ENCODE data around the gene MET. TPM values are rescaled to one million over a fixed set of nuclear protein-coding genes. Genes with fewer than 3 reads are reported as not detected.

MET gene
- total RNA-seq, 1 donor from 2014 or later, result 22.8 TPM

DNA sequence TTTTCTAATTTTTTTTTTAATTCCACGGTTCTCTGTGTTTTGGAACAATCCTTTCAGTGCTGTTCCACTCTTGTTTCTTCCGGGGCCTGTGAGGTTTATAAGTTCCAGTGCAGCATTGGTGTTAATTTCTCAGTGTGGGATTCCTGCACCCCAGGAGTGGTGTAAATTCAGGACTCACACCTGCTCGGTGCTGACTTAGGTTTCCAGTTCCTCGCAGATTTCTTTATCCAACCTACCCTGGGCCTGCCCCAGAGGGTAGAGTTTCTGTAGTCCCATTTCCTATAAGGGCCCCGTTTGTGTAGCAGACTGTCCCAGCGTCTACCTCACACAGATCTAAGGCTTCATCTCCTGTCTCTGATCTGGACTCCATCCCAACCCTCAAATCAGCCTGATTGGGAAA is 27.4 kb upstream of the MET start:
- no peak overlapping the region for H3K27ac Mint-ChIP-seq
- TF ChIP-seq, protein P1, sequence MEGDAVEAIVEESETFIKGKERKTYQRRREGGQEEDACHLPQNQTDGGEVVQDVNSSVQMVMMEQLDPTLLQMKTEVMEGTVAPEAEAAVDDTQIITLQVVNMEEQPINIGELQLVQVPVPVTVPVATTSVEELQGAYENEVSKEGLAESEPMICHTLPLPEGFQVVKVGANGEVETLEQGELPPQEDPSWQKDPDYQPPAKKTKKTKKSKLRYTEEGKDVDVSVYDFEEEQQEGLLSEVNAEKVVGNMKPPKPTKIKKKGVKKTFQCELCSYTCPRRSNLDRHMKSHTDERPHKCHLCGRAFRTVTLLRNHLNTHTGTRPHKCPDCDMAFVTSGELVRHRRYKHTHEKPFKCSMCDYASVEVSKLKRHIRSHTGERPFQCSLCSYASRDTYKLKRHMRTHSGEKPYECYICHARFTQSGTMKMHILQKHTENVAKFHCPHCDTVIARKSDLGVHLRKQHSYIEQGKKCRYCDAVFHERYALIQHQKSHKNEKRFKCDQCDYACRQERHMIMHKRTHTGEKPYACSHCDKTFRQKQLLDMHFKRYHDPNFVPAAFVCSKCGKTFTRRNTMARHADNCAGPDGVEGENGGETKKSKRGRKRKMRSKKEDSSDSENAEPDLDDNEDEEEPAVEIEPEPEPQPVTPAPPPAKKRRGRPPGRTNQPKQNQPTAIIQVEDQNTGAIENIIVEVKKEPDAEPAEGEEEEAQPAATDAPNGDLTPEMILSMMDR (IDR thresholded peaks at IDR 0.05; ENCODE audit: unreplicated experiment), result no peak
- H3K4me1 Mint-ChIP-seq, result peaks cover 5% of the 10 kb centered on the region
- no peaks in the 10 kb centered on the region for H3K36me3 Mint-ChIP-seq
- no peak for DNase-seq (ENCODE audit: low spot score in 2 of 2, unreplicated experiment in 2 of 2)
- H3K4me3 Mint-ChIP-seq, result no peak overlapping the region
- H3K27me3 Mint-ChIP-seq (ENCODE audit: low read depth), result no peaks in the 10 kb centered on the region
- no peaks in the 10 kb centered on the region for H3K9me3 Mint-ChIP-seq

DNA sequence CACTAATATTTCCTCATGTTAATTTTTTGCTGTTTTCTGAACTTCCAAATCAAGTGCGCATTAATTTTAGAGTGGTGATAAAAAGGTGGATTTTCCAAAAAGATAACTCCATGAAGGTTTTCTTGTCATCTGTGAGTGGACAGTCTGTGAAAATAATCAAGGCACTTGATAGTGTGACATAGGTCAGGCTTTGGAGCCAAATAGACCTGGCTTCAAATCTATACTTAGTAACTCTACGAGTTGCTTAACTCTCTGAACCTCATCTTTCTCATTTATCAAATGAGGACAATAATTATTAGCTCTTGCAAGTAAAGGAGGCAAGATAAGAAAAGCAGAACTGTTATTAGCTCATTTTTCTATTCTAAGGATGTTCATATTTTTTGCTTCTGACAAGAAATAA is 24.7 kb upstream of the MET start:
- DNase-seq (ENCODE audit: low spot score in 2 of 2, unreplicated experiment in 2 of 2), result no peak
- TF ChIP-seq, protein P1 (IDR thresholded peaks at IDR 0.05; ENCODE audit: unreplicated experiment), result no peak
- peaks cover 8% of the 10 kb centered on the region for H3K9me3 Mint-ChIP-seq
- no peaks in the 10 kb centered on the region for H3K27me3 Mint-ChIP-seq (ENCODE audit: low read depth)
- H3K27ac Mint-ChIP-seq, result no peak overlapping the region
- no peaks in the 10 kb centered on the region for H3K36me3 Mint-ChIP-seq
- no peak overlapping the region for H3K4me3 Mint-ChIP-seq
- peaks cover 5% of the 10 kb centered on the region for H3K4me1 Mint-ChIP-seq

DNA sequence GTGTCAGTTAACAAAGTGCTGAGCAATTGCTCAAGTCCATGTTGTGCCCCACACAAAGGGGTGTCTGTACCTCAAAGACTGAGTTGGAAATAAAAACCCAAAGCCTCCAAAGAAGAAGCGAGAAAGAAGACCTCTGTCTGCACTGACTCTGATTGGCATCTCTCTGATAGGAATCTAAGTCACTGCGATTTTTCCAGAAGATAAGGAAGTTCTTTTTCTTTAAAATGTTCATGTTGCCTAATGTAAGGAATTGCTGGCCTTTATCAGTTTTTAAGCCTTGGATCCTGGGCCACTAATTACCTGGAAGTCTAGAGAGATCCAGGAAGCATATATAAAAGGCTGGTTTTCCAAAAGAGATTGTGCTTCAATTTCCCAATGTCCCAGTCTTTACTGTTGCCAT is 24.1 kb upstream of the MET start:
- Mint-ChIP-seq H3K4me1 (peaks cover 5% of the 10 kb centered on the region), H3K27ac (no peak overlapping the region), H3K27me3 (ENCODE audit: low read depth) (no peaks in the 10 kb centered on the region), H3K9me3 (peaks cover 8% of the 10 kb centered on the region), H3K36me3 (no peaks in the 10 kb centered on the region), H3K4me3 (no peak overlapping the region)
- TF ChIP-seq, protein P1 (IDR thresholded peaks at IDR 0.05; ENCODE audit: unreplicated experiment), result no peak
- DNase-seq (ENCODE audit: low spot score in 2 of 2, unreplicated experiment in 2 of 2), result no peak

DNA sequence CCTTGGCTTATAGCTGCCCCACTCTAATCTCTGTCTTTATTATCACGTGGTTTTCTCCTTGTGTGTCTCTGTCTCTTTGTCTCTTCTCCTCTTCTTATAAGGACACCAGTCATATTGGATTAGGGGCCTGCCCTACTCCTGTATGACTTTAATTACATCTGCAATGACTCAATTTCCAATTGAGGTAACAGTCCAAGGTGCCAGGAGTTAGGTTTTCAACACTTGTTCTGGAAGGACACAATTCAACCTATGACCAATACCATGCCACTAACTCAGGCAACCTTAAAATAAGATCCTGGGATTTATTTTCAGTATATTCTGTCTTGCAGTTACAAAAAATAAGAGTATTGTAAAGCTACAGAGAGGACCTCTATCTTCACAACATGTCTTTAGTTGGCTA is 21.6 kb upstream of the MET start:
- Mint-ChIP-seq H3K27ac (no peak overlapping the region), H3K27me3 (ENCODE audit: low read depth) (no peaks in the 10 kb centered on the region), H3K36me3 (no peaks in the 10 kb centered on the region), H3K4me1 (peaks cover 6% of the 10 kb centered on the region), H3K9me3 (peaks cover 8% of the 10 kb centered on the region), H3K4me3 (no peak overlapping the region)
- no peak for DNase-seq (ENCODE audit: low spot score in 2 of 2, unreplicated experiment in 2 of 2)
- TF ChIP-seq, protein P1 (IDR thresholded peaks at IDR 0.05; ENCODE audit: unreplicated experiment), result no peak

DNA sequence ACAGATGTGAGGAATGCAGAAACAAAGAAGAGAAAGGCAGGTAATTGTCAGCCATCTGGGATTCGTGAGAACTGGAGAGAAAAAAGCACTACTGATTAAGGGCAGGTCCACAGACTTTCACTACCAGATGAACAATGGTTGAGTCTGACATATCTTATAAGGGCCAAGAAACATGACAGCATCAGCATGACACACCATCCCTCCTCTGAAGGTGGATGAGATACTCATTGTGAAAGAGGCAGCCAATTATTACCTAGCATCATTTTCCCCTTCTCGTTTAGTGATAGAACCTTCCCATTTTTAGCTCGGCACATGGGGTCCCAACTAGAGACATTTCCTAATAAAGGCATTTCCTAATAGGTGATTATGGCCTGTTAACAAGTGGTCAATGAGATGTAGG is 19.2 kb upstream of the MET start:
- H3K4me3 Mint-ChIP-seq, result no peak overlapping the region
- TF ChIP-seq, protein P1 (IDR thresholded peaks at IDR 0.05; ENCODE audit: unreplicated experiment), result no peak
- DNase-seq (ENCODE audit: low spot score in 2 of 2, unreplicated experiment in 2 of 2), result no peak
- H3K36me3 Mint-ChIP-seq, result no peaks in the 10 kb centered on the region
- H3K27ac Mint-ChIP-seq, result no peak overlapping the region
- H3K27me3 Mint-ChIP-seq (ENCODE audit: low read depth), result no peaks in the 10 kb centered on the region
- peaks cover 11% of the 10 kb centered on the region for H3K4me1 Mint-ChIP-seq
- peaks cover 8% of the 10 kb centered on the region for H3K9me3 Mint-ChIP-seq

DNA sequence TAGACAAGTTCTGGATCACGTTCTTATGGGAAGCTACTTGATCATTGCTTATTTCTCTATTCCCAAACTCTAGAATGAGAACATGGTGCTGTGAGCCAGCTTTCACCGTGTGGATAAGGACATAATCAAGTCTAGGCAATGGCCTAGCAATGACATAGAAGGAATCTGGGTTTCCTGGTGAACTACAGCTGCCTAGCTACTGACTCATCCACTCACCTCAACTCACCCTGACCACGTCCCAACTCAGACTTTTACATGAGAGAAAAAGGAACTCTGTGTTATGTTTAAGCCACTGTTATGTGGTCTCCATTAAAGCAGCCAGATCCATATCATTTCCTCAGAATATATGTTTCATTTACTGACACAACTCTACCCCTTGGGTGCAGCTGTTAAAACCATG is 18.8 kb upstream of the MET start:
- no peak overlapping the region for H3K4me3 Mint-ChIP-seq
- no peak for DNase-seq (ENCODE audit: low spot score in 2 of 2, unreplicated experiment in 2 of 2)
- no peaks in the 10 kb centered on the region for H3K36me3 Mint-ChIP-seq
- no peaks in the 10 kb centered on the region for H3K27me3 Mint-ChIP-seq (ENCODE audit: low read depth)
- TF ChIP-seq, protein P1 (IDR thresholded peaks at IDR 0.05; ENCODE audit: unreplicated experiment), result no peak
- peaks cover 8% of the 10 kb centered on the region for H3K9me3 Mint-ChIP-seq
- H3K27ac Mint-ChIP-seq, result no peak overlapping the region
- H3K4me1 Mint-ChIP-seq, result peaks cover 9% of the 10 kb centered on the region

Data from mesothelial cell of epicardium (in vitro differentiated cells).